NCI-H2227 treated with DMSO at 0.1 percent for 48 hours (cell line): ENCODE data around the gene ZBTB37.
A peak's percentile ranks its signal among the peaks of the same experiment; 100 is the strongest.
"Not testable (repeated sequence)": the region's sequence is repeated elsewhere in the genome, so short reads cannot be mapped to it uniquely, and the experiment has no call there.

ENCODE experiments used
- DNase-seq: peaks from one replicate; lab custom pipeline; 2025; lab: John Stamatoyannopoulos, UW

The ZBTB37 gene, protein sequence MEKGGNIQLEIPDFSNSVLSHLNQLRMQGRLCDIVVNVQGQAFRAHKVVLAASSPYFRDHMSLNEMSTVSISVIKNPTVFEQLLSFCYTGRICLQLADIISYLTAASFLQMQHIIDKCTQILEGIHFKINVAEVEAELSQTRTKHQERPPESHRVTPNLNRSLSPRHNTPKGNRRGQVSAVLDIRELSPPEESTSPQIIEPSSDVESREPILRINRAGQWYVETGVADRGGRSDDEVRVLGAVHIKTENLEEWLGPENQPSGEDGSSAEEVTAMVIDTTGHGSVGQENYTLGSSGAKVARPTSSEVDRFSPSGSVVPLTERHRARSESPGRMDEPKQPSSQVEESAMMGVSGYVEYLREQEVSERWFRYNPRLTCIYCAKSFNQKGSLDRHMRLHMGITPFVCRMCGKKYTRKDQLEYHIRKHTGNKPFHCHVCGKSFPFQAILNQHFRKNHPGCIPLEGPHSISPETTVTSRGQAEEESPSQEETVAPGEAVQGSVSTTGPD

GRCh38 chr1:173868266-173869020 is at the start of gene ZBTB37:
Gene ZBTB37 (plus strand): TSS chr1:173868380. CDS start chr1:173870226, 1,846 bp downstream.
- peak; percentile 85 for DNase-seq

DNA sequence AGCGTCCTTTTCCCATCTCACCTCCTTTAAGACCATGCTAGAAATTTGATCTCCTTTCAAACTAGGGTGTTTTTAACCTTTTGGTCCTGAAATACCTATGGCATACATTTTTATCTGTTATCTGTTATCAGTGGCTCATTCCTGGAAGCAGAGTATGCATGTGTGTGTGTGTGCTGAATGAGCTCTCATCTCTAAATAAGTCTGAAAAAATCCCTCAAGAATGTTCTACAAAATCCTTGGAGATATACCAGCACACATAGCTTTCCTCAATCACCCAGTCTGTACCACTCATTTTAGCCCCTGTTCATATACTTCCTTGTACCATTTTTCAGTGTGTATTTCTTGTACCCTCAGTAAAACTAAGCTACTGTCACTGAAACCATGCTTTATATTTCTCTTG is 49.7 kb upstream of the ZBTB37 start:
- no peak for DNase-seq

DNA sequence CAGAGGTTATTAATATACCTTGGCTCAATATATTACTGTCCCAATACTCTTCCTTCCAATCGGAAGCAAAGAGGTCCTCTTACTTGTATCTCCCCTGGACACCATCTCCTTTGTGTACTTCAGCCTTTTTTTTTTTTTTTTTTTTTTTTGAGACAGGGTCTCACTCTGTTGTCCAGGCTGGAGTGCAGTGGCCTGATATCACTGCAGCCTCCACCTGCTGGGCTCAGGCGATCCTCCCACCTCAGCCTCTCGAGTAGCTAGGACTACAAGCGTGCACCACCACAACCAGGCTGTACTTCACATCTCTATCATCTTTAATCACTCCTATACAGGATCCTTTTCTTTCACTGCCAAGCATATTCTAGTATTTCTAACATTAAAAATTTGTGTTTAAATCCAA is 46.5 kb upstream of the ZBTB37 start:
- DNase-seq = no peak

GRCh38 chr1:173823781-173824314 is 44.3 kb upstream of the ZBTB37 start:
- DNase-seq = no peak

GRCh38 chr1:173824315-173825081 is 43.7 kb upstream of the ZBTB37 start, which contains the start of the genes CENPL and DARS2:
Gene CENPL (minus strand): TSS chr1:173824883. CDS start chr1:173811299, 13,584 bp downstream.
Gene DARS2 (plus strand): TSS chr1:173824673. CDS start chr1:173825230, 557 bp downstream.
- peak; percentile 99 for DNase-seq

- DNase-seq = no peak
Measured at GRCh38 chr1:173827611-173828010, 40.6 kb upstream of the ZBTB37 start.

DNA sequence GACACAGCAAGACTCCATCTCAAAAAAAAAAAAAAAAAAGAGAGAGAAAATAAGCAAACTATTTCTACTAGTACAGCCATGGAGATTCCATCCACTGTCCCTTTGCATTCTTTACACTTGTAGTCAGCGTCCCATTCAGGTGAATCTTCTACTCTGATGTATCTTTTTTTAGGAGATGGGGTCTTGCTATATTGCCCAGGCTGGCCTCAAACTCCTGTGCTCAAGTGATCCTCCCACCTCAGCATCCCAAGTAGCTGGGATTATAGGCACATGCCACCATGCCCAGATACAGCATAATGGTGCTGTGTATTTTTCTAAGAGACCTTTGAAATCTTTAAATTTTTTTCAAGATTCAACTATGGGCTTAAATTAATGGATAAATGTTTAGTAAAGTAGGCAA is 35.4 kb upstream of the ZBTB37 start:
- DNase-seq = no peak

GRCh38 chr1:173852105-173852504 is 16.1 kb upstream of the ZBTB37 start:
- DNase-seq = no peak

DNA sequence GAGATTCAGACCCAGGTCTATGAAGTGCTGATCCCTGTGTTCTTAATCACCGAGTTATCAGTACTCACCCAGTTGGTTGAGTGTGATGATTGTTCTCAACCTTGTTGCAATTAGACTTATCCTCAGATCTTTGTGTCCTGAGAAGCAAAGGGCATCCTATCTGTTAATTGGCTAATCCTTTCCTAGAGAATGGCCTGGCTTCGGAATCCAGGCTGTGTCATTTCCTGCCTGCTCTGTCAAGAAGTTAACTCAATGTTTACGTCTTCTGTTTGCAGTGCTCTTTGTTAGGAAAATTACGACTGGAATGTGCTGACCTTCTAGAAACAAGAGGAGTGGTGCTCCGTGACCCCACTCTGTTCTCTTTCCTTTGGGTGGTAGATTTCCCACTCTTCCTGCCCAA is 15.1 kb upstream of the ZBTB37 start:
- DNase-seq = no peak

- DNase-seq = no peak
Measured at GRCh38 chr1:173856014-173856413, 12.2 kb upstream of the ZBTB37 start.

DNA sequence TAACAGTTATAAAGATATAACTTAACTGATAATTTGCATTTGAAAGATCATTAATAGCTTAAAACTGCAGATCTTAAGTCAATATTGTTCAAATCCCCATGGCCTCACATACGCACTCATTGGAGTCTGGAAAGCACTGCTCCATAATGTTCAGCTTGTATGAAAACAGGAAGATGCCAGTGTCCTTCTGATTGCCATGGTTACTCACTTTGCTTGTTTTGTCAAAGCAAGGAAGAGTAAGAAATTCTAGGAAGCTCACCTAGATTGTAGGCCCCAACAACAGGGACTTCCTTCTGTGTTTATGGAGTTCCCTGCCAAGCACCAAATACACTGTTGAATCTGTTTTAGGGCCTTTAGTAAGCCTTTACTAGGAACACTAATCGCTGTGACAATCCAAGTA is 11.3 kb upstream of the ZBTB37 start:
- no peak for DNase-seq

DNA sequence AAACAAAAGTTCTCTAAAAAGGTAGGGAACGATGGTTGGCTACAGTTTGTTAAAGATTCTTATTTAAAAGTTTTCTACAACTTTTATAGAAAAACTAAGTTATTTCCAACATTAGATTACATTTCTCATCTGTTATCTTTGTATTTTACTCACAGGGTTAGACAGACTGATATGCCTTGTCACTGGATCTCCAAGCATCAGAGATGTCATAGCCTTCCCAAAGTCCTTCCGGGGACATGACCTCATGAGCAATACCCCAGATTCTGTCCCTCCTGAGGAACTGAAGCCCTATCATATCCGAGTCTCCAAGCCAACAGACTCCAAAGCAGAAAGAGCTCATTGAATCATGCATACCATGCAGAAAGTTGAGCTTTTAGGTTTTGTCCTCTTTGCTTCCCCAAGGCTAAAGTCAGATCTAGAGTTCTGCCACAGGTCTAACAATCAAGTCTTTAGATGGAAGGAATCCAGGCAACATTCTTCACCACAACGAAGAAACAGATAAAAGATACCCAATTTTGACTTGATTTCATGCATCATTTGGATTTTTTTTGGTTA is 10.7 kb upstream of the ZBTB37 start:
- DNase-seq = no peak

DNA sequence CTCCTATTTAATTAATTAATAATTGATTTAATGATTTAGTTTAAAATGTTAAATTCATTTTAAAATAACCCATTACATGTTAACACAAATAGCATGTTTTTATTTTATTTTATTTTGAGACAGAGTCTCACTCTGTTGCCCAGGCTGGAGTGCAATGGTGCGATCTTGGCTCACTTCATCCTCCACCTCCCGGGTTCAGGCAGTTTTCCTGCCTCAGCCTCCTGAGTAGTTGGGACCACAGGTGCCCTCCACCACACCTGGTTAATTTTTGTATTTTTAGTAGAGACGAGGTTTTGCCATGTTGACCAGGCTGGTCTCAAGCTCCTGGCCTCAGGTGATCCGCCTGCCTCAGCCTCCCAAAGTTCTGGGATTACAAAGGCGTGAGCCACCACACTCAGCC is 8.6 kb upstream of the ZBTB37 start:
- DNase-seq = not testable (repeated sequence)

DNA sequence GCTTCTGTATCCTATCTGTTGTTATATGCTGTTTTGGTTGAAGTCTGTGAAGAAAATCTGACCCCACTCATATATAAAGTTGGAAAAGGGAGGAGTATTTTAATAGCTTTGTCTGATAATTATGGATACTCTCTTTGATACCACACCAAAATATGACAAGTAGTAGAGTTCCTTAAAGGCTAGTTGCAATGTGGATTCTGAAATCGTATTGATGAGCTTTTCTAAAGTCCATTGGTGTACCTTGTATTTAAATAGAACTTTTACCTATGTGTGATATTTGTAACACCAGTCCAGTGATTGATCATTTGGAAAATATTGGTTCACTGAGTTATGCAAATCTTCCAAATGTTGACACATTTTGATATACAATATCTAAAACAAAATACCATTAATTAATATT is 8.1 kb upstream of the ZBTB37 start:
- DNase-seq = no peak

DNA sequence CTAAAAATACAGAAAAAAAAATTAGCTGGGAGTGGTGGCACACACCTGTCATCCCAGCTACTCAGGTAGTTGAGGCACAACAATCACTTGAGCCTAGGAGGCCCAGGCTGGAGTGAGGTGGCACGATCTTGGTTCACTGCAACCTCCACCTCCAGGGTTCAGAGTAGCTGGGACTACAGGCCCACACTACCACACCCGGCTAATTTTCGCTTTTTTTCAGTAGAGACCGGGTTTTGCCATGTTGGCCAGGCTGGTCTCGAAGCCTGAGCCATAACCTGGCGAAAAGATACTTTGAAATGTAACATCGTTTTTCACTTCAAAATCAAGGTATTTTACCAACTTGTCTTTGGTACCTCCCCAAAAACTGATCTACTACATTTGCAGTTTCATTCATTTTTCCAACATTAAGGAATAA is 6.4 kb upstream of the ZBTB37 start:
- DNase-seq = no peak

DNA sequence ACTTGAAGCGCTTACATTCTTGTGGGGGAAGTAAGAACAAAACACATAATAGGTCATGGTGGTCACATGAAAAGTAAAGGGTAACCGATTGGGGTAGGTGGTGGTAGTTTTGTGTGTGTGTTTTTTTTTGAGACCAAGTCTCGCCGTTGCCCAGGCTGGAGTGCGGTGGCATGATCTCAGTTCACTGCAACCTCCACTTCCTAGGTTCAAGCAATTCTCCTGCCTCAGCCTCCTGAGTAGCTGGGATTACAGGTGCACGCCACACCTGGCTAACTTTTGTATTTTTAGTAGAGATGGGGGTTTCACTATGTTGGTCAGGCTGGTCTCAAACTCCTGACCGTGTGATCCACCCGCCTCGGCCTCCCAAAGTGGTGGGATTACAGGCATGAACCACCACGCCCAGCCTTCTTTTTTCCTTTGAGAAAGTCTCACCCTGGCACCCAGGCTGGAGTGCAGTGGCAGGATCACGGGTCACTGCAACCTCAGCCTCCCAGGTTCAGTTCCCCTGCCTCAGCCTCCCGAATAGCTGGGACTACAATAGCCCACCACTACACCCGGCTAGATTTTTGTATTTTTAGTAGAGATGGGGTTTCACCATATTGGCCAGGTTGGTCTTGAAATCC is 5.9 kb upstream of the ZBTB37 start:
- not testable (repeated sequence) for DNase-seq

- DNase-seq = no peak
Measured at GRCh38 chr1:173862769-173863223, 5.4 kb upstream of the ZBTB37 start.

- DNase-seq = no peak
Measured at GRCh38 chr1:173863224-173864161, 4.7 kb upstream of the ZBTB37 start.

- no peak for DNase-seq
Measured at GRCh38 chr1:173864179-173864867, 3.9 kb upstream of the ZBTB37 start.
